ENCODE measurements around the gene BNC2. TPM values are rescaled to one million over a fixed set of nuclear protein-coding genes. Genes with fewer than 3 reads are reported as not detected.

BNC2 gene
- total and polyA plus RNA-seq, 2 of the 13 experiments (the other 11 are each of a cell fraction or from before 2014, with no cell fraction given): not detected

DNA sequence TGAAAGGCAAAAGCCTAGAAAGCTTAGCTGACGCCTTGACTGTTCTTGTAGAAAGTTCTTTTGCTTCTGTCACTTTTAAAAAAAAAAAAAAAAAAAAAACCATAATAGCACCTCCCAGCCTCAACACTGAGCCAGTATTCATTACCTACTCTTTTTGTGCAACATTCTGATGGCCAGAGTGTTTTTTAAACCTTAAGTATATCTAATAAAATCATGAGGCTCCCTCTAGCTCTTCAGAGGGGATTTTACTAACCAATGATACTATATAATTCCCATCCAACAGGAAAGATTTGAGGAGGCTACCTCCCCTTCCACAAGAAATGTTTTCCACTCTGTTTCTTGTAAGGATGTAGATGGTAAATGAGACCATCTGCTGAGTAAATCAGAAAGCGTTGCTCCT lies 3.9 kb downstream of the BNC2 start (continued):
- TF ChIP-seq, protein P1, sequence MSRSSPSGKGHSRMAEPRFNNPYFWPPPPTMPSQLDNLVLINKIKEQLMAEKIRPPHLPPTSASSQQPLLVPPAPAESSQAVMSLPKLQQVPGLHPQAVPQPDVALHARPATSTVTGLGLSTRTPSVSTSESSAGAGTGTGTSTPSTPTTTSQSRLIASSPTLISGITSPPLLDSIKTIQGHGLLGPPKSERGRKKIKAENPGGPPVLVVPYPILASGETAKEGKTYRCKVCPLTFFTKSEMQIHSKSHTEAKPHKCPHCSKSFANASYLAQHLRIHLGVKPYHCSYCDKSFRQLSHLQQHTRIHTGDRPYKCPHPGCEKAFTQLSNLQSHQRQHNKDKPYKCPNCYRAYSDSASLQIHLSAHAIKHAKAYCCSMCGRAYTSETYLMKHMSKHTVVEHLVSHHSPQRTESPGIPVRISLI (CRISPR knock-in tag; IDR thresholded peaks at IDR 0.05; ENCODE audit: borderline replicate concordance): no peak
- TF ChIP-seq, protein P2, sequence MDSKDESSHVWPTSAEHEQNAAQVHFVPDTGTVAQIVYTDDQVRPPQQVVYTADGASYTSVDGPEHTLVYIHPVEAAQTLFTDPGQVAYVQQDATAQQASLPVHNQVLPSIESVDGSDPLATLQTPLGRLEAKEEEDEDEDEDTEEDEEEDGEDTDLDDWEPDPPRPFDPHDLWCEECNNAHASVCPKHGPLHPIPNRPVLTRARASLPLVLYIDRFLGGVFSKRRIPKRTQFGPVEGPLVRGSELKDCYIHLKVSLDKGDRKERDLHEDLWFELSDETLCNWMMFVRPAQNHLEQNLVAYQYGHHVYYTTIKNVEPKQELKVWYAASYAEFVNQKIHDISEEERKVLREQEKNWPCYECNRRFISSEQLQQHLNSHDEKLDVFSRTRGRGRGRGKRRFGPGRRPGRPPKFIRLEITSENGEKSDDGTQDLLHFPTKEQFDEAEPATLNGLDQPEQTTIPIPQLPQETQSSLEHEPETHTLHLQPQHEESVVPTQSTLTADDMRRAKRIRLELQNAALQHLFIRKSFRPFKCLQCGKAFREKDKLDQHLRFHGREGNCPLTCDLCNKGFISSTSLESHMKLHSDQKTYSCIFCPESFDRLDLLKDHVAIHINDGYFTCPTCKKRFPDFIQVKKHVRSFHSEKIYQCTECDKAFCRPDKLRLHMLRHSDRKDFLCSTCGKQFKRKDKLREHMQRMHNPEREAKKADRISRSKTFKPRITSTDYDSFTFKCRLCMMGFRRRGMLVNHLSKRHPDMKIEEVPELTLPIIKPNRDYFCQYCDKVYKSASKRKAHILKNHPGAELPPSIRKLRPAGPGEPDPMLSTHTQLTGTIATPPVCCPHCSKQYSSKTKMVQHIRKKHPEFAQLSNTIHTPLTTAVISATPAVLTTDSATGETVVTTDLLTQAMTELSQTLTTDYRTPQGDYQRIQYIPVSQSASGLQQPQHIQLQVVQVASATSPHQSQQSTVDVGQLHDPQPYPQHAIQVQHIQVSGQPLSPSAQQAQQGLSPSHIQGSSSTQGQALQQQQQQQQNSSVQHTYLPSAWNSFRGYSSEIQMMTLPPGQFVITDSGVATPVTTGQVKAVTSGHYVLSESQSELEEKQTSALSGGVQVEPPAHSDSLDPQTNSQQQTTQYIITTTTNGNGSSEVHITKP (CRISPR knock-in tag; IDR thresholded peaks at IDR 0.05; ENCODE audit: low read depth): no peak
- TF ChIP-seq, protein P3, sequence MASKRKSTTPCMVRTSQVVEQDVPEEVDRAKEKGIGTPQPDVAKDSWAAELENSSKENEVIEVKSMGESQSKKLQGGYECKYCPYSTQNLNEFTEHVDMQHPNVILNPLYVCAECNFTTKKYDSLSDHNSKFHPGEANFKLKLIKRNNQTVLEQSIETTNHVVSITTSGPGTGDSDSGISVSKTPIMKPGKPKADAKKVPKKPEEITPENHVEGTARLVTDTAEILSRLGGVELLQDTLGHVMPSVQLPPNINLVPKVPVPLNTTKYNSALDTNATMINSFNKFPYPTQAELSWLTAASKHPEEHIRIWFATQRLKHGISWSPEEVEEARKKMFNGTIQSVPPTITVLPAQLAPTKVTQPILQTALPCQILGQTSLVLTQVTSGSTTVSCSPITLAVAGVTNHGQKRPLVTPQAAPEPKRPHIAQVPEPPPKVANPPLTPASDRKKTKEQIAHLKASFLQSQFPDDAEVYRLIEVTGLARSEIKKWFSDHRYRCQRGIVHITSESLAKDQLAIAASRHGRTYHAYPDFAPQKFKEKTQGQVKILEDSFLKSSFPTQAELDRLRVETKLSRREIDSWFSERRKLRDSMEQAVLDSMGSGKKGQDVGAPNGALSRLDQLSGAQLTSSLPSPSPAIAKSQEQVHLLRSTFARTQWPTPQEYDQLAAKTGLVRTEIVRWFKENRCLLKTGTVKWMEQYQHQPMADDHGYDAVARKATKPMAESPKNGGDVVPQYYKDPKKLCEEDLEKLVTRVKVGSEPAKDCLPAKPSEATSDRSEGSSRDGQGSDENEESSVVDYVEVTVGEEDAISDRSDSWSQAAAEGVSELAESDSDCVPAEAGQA (IDR thresholded peaks at IDR 0.05; ENCODE audit: low read depth): no peak
- TF ChIP-seq, protein P3 (CRISPR knock-in tag; IDR thresholded peaks at IDR 0.05; ENCODE audit: borderline replicate concordance): no peak
- TF ChIP-seq ZNF841 (CRISPR knock-in tag; IDR thresholded peaks at IDR 0.05; ENCODE audit: borderline replicate concordance): no peak
- no peak for TF ChIP-seq SP1 (IDR thresholded peaks at IDR 0.05)
- TF ChIP-seq SP1 (CRISPR knock-in tag; IDR thresholded peaks at IDR 0.05): no peak
- TF ChIP-seq ZNF510 (CRISPR knock-in tag; IDR thresholded peaks at IDR 0.05; ENCODE audit: low read depth): no peak
